GM12801 (cell line): Measurements from ENCODE around the gene INHBB.

Experiments
- TF ChIP-seq, protein P1 (sequence below): IDR thresholded peaks from one replicate; pipeline ENCODE4 v1.5.1; 2011; ENCODE audit warnings: control low read depth; ENCODE audit not compliant: insufficient read length; ENCODE audit errors: extremely low read depth

INHBB gene

GRCh38 chr2:120346026-120346666, at the start of gene INHBB:
TSS of gene INHBB (plus strand) at chr2:120346136. CDS start at chr2:120346189, 53 bp downstream.
- TF ChIP-seq, protein P1, sequence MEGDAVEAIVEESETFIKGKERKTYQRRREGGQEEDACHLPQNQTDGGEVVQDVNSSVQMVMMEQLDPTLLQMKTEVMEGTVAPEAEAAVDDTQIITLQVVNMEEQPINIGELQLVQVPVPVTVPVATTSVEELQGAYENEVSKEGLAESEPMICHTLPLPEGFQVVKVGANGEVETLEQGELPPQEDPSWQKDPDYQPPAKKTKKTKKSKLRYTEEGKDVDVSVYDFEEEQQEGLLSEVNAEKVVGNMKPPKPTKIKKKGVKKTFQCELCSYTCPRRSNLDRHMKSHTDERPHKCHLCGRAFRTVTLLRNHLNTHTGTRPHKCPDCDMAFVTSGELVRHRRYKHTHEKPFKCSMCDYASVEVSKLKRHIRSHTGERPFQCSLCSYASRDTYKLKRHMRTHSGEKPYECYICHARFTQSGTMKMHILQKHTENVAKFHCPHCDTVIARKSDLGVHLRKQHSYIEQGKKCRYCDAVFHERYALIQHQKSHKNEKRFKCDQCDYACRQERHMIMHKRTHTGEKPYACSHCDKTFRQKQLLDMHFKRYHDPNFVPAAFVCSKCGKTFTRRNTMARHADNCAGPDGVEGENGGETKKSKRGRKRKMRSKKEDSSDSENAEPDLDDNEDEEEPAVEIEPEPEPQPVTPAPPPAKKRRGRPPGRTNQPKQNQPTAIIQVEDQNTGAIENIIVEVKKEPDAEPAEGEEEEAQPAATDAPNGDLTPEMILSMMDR = no peak

GRCh38 chr2:120298173-120298835, 47.6 kb upstream of the INHBB start:
- TF ChIP-seq, protein P1 = no peak

DNA sequence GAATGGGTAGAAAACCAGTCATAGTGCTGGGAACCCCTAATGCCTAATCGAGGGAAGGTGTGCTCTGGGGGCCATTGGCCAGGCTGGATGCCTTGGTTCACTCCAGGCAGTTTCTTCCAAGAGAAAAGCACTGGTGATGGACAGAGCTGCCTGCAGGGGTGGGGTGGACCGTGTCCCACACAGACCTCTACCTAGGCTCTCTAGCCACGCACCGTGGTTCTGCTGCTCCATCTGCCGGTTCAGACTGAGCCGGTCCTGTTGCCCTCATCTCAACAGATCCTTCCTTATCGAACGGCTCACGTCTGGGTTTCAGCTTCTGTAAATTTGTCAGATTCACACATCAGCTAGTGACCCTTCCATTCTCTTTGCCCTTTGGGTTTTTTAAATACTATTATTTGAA, 46.9 kb upstream of the INHBB start:
- TF ChIP-seq, protein P1 = no peak

- TF ChIP-seq, protein P1 = no peak
These were observed 46.4 kb upstream of the INHBB start for GRCh38 chr2:120299561-120299960.

GRCh38 chr2:120300385-120300784, 45.6 kb upstream of the INHBB start:
- TF ChIP-seq, protein P1 = no peak

DNA sequence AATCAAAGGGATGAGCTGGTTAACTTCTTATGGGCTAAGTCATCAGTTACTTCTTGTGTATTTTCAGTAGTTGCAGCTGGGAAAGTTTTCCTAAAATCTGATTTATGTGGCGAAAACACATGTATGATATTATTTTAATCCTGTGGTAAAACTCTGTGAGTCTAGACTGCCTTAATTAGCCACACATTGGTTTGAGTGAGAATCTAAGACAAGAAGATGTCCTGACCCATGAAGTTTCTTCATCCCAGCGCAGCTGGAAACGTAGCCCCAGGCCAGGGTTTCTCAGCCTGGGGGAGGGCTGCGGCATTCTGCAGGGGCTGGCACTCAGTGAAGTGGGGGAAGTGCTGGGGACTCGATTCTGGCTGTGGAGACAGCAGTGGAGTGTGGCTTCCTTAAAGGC, 44.7 kb upstream of the INHBB start:
- TF ChIP-seq, protein P1 = no peak

- TF ChIP-seq, protein P1 = no peak
These were observed 43.6 kb upstream of the INHBB start for GRCh38 chr2:120302301-120302700.
